Thyroid gland (tissue), 4 donors: Measurements from ENCODE around the gene LTBP3. TPM values are rescaled to one million over a fixed set of nuclear protein-coding genes. Genes with fewer than 3 reads are reported as not detected.

ENCODE experiments used
- DNase-seq, 2 donors: peaks; one replicate each; pipeline ENCODE4 v3.0.0-alpha.2; 2019
- H3K27ac ChIP-seq, 3 donors: fragments of 200-600 bp; sonication (generic); 1 replicate in 2 of 3; 2 replicates in 1 of 3; pipeline ENCODE4 v1.5.1; 2016 to 2019; ENCODE audit warnings: mild to moderate bottlenecking in 1 of 3, moderate library complexity in 1 of 3
- H3K27me3 ChIP-seq: fragments of 200-600 bp; sonication (generic); one replicate; pipeline ENCODE4 v1.5.1; 2019
- H3K36me3 ChIP-seq, 2 donors: fragments of 200-600 bp; sonication (generic); one replicate each; pipeline ENCODE4 v1.5.1; 2016 to 2019
- H3K4me1 ChIP-seq, 2 donors: fragments of 200-600 bp; sonication (generic); one replicate each; pipeline ENCODE4 v1.5.1; 2017 to 2019
- H3K4me3 ChIP-seq, 3 donors: fragments of 200-600 bp; sonication (generic); replicated peaks in 1 of 3; 1 replicate in 2 of 3; 2 replicates in 1 of 3; pipeline ENCODE4 v1.5.1; 2016; ENCODE audit warnings: mild to moderate bottlenecking in 1 of 3
- H3K9me3 ChIP-seq: fragments of 200-600 bp; sonication (generic); one replicate; pipeline ENCODE4 v1.5.1; 2017
- CTCF ChIP-seq, 6 experiments: fragments of 200-600 bp in 3 of 6; fragments of 450-650 bp in 3 of 6; sonication (generic) in 3 of 6; IDR thresholded peaks; one replicate each; pipeline ENCODE4 v1.5.1; 2016 to 2019; ENCODE audit warnings: antibody characterized with exemption in 6 of 6, mild to moderate bottlenecking in 2 of 6, inconsistent platforms in 1 of 6, moderate library complexity in 1 of 6
- POLR2A ChIP-seq, 2 donors: fragments of 450-650 bp; IDR thresholded peaks; one replicate each; pipeline ENCODE4 v1.6.1; 2017; ENCODE audit warnings: antibody characterized with exemption in 2 of 2, mild to moderate bottlenecking in 2 of 2, moderate library complexity in 1 of 2
- WGBS, 2 donors: methylation state at CpG; one replicate each; pipeline ENCODE4 v1.1.5; 2017; 5-methylcytosine and 5-hydroxymethylcytosine counted together
- intact Hi-C: fragments of 100-400 bp; cut with DNase I; formaldehyde crosslinking; loops from one replicate; pipeline ENCODE4 v1.15.1; 2023
- total RNA-seq, 4 donors: library from RNA; depleted of rRNA; stranded (reverse); fragments of >200 nt; gene quantifications; one replicate each; pipeline ENCODE4 v1.2.3, GENCODE V29; 2016

Gene LTBP3
- total RNA-seq, 4 donors from 2014 or later, result 195 to 277 (median 222) TPM

DNA sequence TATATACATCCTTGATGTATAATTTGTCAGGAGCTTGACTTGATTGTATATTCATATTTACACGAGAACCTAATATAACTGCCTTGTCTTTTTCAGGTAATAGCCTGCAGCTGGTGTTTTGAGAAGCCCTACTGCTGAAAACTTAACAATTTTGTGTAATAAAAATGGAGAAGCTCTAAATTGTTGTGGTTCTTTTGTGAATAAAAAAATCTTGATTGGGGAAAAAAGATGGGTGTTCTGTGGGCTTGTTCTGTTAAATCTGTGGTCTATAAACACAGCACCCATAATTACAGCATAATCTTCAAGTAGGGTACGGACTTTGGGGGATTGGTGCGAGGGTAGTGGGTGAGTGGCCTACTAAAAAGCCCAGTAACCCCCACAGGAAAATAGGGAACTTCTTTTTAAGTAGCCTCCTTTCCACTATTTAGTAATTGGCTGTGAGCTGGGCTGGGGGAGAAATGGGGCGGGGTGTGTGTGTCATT is 51.8 kb downstream of the LTBP3 start:
- peak overlapping the region in 2 of 3 donors; percentile 76 to 82 for H3K4me3 ChIP-seq
- TF ChIP-seq POLR2A (IDR thresholded peaks at IDR 0.05) (peak in 1 of 2 donors; percentile 26), CTCF (IDR thresholded peaks at IDR 0.05) (no peak)
- DNase-seq, result no peak

GRCh38 chr11:65505466-65506289 is 52.5 kb downstream of the LTBP3 start:
- peaks cover 19 to 27% of the 10 kb centered on the region in 2 donors for H3K4me1 ChIP-seq
- intact Hi-C loops, result no loop called here

More for the DNA sequence above, 51.8 kb downstream of the LTBP3 start:
- Histone ChIP-seq H3K27me3 (no peaks in the 10 kb centered on the region), H3K27ac (peak overlapping the region; percentile 99 to 100 (median 100)), H3K9me3 (no peaks in the 10 kb centered on the region), H3K4me1 (peaks cover 19 to 27% of the 10 kb centered on the region in 2 donors), H3K36me3 (peaks cover 52 to 53% of the 10 kb centered on the region in 2 donors)
- intact Hi-C loops, result no loop called here
- WGBS, 2 donors, result 19 to 25% methylated on average over 4 of the region's 4 CpGs

GRCh38 chr11:65504674-65505465 is 53.3 kb downstream of the LTBP3 start:
- intact Hi-C loops, result no loop called here

More at GRCh38 chr11:65505466-65506289, 52.5 kb downstream of the LTBP3 start:
- 8% methylated on average over 11 to 12 of the region's 12 CpGs for WGBS, 2 donors
- peak overlapping the region; percentile 22 to 82 (median 76) for H3K4me3 ChIP-seq
- H3K27me3 ChIP-seq, result no peaks in the 10 kb centered on the region
- no peaks in the 10 kb centered on the region for H3K9me3 ChIP-seq
- peaks cover 59% of the 10 kb centered on the region in 2 donors for H3K36me3 ChIP-seq
- peak overlapping the region; percentile 99 to 100 (median 100) for H3K27ac ChIP-seq
- TF ChIP-seq POLR2A (IDR thresholded peaks at IDR 0.05) (peak in 1 of 2 donors; percentile 6), CTCF (IDR thresholded peaks at IDR 0.05) (no peak)
- peak in 1 of 2 donors; percentile 25 for DNase-seq

DNA sequence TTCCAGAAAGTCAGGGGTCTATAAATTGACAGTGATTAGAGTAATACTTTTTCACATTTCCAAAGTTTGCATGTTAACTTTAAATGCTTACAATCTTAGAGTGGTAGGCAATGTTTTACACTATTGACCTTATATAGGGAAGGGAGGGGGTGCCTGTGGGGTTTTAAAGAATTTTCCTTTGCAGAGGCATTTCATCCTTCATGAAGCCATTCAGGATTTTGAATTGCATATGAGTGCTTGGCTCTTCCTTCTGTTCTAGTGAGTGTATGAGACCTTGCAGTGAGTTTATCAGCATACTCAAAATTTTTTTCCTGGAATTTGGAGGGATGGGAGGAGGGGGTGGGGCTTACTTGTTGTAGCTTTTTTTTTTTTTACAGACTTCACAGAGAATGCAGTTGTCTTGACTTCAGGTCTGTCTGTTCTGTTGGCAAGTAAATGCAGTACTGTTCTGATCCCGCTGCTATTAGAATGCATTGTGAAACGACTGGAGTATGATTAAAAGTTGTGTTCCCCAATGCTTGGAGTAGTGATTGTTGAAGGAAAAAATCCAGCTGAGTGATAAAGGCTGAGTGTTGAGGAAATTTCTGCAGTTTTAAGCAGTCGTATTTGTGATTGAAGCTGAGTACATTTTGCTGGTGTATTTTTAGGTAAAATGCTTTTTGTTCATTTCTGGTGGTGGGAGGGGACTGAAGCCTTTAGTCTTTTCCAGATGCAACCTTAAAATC is 54.0 kb downstream of the LTBP3 start:
- Histone ChIP-seq H3K9me3 (no peaks in the 10 kb centered on the region), H3K36me3 (peaks cover 62 to 65% of the 10 kb centered on the region in 2 donors), H3K4me1 (peaks cover 19 to 27% of the 10 kb centered on the region in 2 donors), H3K27me3 (no peaks in the 10 kb centered on the region), H3K27ac (peak overlapping the region; percentile 99 to 100 (median 100)), H3K4me3 (peak overlapping the region; percentile 22 to 82 (median 76))
- no peak for DNase-seq
- peak in 1 of 2 donors; percentile 28 for TF ChIP-seq POLR2A (IDR thresholded peaks at IDR 0.05)
- no peak for TF ChIP-seq CTCF (IDR thresholded peaks at IDR 0.05)
- intact Hi-C loops, result no loop called here
- WGBS, 2 donors, result 0 to 1% methylated on average over 3 of the region's 3 CpGs

More at GRCh38 chr11:65504674-65505465, 53.3 kb downstream of the LTBP3 start:
- peak overlapping the region; percentile 99 to 100 (median 100) for H3K27ac ChIP-seq
- peaks cover 62 to 65% of the 10 kb centered on the region in 2 donors for H3K36me3 ChIP-seq
- no peak for DNase-seq
- no peaks in the 10 kb centered on the region for H3K27me3 ChIP-seq
- H3K4me3 ChIP-seq, result peak overlapping the region; percentile 22 to 82 (median 76)
- WGBS, 2 donors, result 0 to 1% methylated on average over 8 of the region's 8 CpGs
- TF ChIP-seq POLR2A (IDR thresholded peaks at IDR 0.05) (peak in 1 of 2 donors; percentile 53), CTCF (IDR thresholded peaks at IDR 0.05) (peak in 1 of 6 experiments; percentile 10)
- no peaks in the 10 kb centered on the region for H3K9me3 ChIP-seq
- peaks cover 19 to 27% of the 10 kb centered on the region in 2 donors for H3K4me1 ChIP-seq
